ENCODE measurements around the gene SHLD1.

The SHLD1 gene

DNA sequence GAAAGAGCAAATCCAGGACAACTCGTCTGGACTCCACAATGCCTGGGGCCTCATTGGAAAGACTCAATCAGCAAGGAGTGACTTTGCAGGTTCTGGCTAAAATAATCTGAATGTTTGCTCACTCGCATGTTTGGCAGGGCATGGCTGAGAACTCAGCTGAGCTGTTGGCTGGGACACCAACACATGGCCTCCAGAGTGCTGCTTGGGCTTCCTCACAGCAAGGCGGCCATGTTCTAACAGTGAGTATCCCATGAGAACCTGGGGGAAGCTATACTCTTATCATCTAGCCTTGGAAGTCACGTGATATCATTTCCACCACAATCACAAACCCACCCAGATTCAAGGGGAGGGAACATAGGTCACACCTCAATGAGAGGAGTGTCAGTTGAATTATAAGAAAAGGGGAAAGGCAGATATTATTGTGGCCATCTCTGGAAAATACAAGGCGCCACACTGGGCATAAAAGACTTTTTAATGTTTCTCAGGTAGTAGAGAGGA, 23.1 kb upstream of the SHLD1 start:
- no peak overlapping the region for H3K4me3 ChIP-seq (ENCODE audit: low read depth, low read length)
- TF ChIP-seq CTCF (conservative IDR thresholded peaks at IDR 0.05; ENCODE audit: low read depth, low read length): no peak

DNA sequence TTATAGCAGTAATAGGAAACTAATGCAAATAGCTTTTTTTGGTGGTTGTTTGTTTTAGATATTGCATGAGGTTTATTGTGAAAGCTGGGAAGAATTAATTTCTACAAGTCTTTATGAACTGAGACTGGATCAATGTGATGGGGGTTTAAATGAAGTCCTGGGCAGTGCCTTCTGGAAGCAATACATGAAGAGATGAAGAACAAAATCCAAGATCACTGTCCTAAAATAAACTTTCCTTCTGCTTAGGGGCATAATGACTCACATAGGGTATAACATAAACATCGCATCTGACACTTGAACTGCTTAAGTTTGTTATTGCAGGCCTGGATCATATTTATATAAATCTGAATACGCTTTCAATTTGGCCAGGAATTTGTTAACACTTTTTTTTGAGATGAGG, 20.9 kb upstream of the SHLD1 start:
- DNase-seq (ENCODE audit: low read depth): peak; percentile 56
- no peak for TF ChIP-seq CTCF (conservative IDR thresholded peaks at IDR 0.05; ENCODE audit: low read depth, low read length)
- no peak overlapping the region for H3K4me3 ChIP-seq (ENCODE audit: low read depth, low read length)

More for the DNA sequence above, 23.1 kb upstream of the SHLD1 start:
- no peak for DNase-seq (ENCODE audit: low read depth)

GRCh38 chr20:5730131-5730530, 20.1 kb upstream of the SHLD1 start:
- no peak overlapping the region for H3K4me3 ChIP-seq (ENCODE audit: low read depth, low read length)
- no peak for TF ChIP-seq CTCF (conservative IDR thresholded peaks at IDR 0.05; ENCODE audit: low read depth, low read length)
- DNase-seq (ENCODE audit: low read depth): no peak

DNA sequence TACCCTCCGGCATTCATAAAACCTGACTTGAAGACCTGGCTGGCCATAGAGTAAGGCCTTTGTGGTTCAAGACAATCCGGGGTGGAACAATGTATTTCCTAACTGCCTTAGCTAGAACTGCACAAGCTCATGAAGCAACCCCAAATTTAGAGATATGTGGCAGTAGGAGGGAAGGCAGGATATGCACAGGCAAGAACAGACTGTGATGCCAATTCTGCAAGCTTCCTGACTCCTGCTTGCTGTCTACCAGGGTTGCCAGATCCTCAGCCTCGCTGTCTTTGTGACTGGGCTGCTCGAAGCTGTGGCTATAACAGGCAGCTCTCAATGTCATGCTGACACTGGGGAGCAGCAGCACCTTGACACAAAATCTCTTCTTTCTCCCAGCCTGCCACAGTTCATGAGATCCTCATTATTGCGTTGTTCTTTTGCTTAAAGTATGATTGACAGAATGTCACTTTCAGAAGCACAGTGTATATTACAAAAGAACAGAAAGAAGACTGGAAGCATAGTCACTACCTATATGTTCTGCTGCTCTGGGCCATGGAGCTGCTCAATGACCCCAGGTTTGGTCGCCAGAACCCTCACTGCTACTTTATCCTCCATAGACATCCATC, 18.3 kb upstream of the SHLD1 start:
- no peak overlapping the region for H3K4me3 ChIP-seq (ENCODE audit: low read depth, low read length)
- no peak for DNase-seq (ENCODE audit: low read depth)
- TF ChIP-seq CTCF (conservative IDR thresholded peaks at IDR 0.05; ENCODE audit: low read depth, low read length): no peak

DNA sequence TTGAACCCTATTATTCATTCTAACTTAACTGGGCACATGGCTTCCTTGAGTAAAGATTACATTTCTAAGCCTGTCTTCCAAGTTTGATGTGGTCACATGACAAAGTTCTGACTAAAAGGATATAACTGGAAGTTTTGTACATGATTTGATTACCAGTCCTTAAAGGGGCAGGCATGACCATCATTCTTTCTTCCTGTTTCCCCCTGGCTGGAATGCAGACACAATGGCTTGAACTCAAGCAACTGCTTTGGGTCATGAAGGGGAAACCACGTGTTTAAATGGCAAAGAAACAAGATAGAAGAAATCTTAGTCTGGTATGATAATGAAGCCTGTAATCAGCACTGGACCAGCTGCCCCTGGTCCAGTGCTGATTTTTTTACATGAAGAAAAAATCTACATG, 15.6 kb upstream of the SHLD1 start:
- H3K4me3 ChIP-seq (ENCODE audit: low read depth, low read length): no peak overlapping the region
- no peak for DNase-seq (ENCODE audit: low read depth)

DNA sequence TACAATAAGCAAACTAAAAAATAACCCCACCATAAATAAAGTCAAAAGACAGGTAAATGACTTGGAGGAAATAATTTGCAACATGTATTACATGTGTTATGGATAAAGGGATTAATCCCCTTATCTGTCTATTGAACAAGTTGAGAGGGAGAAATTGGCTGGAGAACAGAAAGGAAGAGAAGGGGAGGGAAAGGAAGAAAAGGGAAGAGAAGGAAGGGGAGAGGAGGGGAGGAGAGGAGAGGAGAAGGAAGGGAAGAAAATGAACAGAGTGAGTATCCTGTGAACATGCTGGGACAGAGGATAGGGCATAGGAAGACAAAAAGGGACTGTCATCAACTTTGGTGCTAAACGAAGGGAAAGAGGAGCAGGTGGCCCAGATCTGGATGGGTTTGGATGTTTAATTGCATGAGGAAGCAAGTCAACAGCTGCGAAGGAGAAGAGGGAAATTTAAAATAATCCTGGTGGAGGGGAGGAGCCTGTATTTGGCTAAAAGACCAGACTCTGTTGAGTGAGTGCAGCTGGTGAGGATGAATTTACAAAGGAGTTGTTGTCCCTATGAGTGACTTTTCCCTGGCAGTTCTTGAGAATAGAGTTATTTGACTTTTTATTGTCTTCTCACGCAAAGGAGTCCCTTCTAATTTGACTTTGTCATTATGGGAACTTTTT, 14.2 kb upstream of the SHLD1 start:
- DNase-seq (ENCODE audit: low read depth): no peak
- no peak for TF ChIP-seq CTCF (conservative IDR thresholded peaks at IDR 0.05; ENCODE audit: low read depth, low read length)
- no peak overlapping the region for H3K4me3 ChIP-seq (ENCODE audit: low read depth, low read length)

More for the DNA sequence above, 15.6 kb upstream of the SHLD1 start:
- TF ChIP-seq CTCF (conservative IDR thresholded peaks at IDR 0.05; ENCODE audit: low read depth, low read length): no peak

- TF ChIP-seq CTCF (conservative IDR thresholded peaks at IDR 0.05; ENCODE audit: low read depth, low read length): no peak
- no peak for DNase-seq (ENCODE audit: low read depth)
- H3K4me3 ChIP-seq (ENCODE audit: low read depth, low read length): no peak overlapping the region
Measured at GRCh38 chr20:5737619-5737953, 12.6 kb upstream of the SHLD1 start.

Measured in choroid plexus epithelial cell (primary cell).